Activated T-helper 1 cell treated with anti-CD3 and anti-CD28 coated beads, Interleukin-12 subunit alpha, Interleukin-12 subunit beta, Interleukin-2, Interleukin-4 antibody, amounts not matched to agents 30 ng/mL and 10 ng/mL and 1 ng/mL, durations not matched to agents 14 hours and 24 hours and 36 hours (primary cell): ENCODE data around the gene CATSPERB. TPM values are rescaled to one million over a fixed set of nuclear protein-coding genes. Genes with fewer than 3 reads are reported as not detected.
"Not testable (repeated sequence)": the region's sequence is repeated elsewhere in the genome, so short reads cannot be mapped to it uniquely, and the experiment has no call there.

ENCODE experiments used
- DNase-seq: peaks from one replicate; pipeline ENCODE4 v3.0.0; 2021; ENCODE audit warnings: low spot score
- H3K27ac Mint-ChIP-seq: one replicate; pipeline ENCODE4 v1.8.0; 2021; ENCODE audit warnings: mild to moderate bottlenecking, mixed read lengths
- H3K27me3 Mint-ChIP-seq: one replicate; pipeline ENCODE4 v1.8.0; 2022; ENCODE audit warnings: mild to moderate bottlenecking, moderate library complexity, mixed read lengths; ENCODE audit not compliant: insufficient read depth
- H3K36me3 Mint-ChIP-seq: one replicate; pipeline ENCODE4 v1.8.0; 2021; ENCODE audit warnings: low read depth, mixed read lengths
- H3K4me1 Mint-ChIP-seq: one replicate; pipeline ENCODE4 v1.8.0; 2021; ENCODE audit warnings: low read depth, mixed read lengths
- H3K4me3 Mint-ChIP-seq: one replicate; pipeline ENCODE4 v1.8.0; 2021; ENCODE audit warnings: mild to moderate bottlenecking, moderate library complexity, mixed read lengths
- H3K9me3 Mint-ChIP-seq: one replicate; pipeline ENCODE4 v1.8.0; 2021; ENCODE audit warnings: mixed read lengths
- intact Hi-C: fragments of 100-400 bp; cut with micrococcal nuclease; formaldehyde crosslinking; loops from one replicate; pipeline ENCODE4 v1.15.1; 2024
- total RNA-seq: library from RNA; stranded (reverse); gene quantifications from 2 replicates; pipeline ENCODE4 v1.2.3, GENCODE V29; 2022

Gene CATSPERB
- total RNA-seq, 1 donor from 2014 or later, result 1.5 TPM

DNA sequence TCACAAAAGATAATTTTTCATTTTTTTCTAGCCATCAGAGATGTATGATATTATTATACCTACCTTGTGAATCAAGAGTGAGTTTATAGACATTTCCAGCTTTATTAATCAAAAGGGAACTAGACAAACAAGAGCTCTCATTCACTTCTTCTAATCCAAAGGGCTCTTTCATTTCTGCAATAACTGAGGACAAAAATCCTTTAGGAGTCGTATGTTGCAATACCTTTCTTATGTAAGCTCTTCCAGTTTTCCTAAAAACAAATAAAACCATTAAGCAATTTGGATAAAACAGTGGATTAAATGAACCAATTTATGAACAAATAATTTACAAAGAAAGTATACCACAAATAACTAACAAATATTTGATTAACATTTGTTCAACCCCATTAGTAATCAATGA is 107.1 kb downstream of the CATSPERB start:
- intact Hi-C loops, result no loop called here
- Mint-ChIP-seq H3K4me3 (no peak overlapping the region), H3K36me3 (peaks cover 2% of the 10 kb centered on the region), H3K27me3 (peaks cover 5% of the 10 kb centered on the region), H3K4me1 (no peaks in the 10 kb centered on the region), H3K9me3 (no peaks in the 10 kb centered on the region), H3K27ac (no peak overlapping the region)
- DNase-seq, result no peak

DNA sequence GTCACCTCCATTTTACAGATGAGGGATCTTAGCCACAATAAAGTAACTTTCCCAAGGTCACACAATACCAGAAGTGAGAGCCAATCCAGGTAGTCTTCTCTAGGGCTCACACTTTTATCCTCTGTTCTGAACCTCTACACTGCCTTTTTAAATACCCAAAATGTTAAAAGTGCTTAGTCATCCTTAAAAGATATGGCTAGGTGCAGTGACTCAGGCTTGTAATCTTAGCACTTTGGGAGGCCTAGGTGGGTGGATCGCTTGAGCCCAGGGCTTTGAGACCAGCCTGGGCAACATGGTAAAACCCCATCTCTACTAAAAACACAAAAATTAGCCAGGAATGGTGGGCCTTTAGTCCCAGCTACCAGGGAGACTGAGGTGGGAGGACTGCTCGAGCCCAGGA is 117.7 kb downstream of the CATSPERB start:
- no peak overlapping the region for H3K27ac Mint-ChIP-seq
- DNase-seq, result no peak
- no peak overlapping the region for H3K4me3 Mint-ChIP-seq
- H3K4me1 Mint-ChIP-seq, result no peaks in the 10 kb centered on the region
- intact Hi-C loops, result no loop called here
- no peaks in the 10 kb centered on the region for H3K36me3 Mint-ChIP-seq
- H3K27me3 Mint-ChIP-seq, result no peaks in the 10 kb centered on the region
- H3K9me3 Mint-ChIP-seq, result no peaks in the 10 kb centered on the region

DNA sequence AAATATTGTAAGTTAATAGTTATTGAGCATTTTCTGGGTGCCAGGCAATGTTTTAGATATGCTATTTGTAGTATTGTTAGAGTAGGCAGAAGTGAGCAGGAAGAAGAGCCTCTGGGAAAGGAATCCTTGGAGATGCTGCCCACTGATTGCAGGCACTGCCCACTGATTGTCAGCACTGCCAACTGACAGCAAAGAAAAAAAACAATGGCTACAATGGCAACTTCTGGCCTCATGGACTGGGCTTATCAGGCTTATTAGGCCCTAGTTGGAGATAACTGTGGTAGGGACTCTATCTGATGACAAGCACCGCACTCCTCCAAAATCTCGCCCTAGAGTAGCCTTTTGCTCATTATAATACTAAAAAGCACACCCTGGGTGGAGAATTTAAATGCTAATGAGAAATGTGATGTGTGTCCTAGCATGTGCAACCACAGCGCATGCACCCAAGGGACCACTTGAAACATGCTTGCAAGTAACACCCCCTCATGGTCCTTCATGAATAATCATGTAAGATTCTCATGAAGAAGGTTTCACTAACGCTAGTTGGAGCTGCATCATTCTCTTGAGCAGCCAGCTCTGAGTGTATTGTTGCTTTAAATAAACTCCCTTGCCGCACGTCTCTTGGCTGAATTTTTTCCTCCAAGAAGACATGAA is 118.3 kb downstream of the CATSPERB start:
- Mint-ChIP-seq H3K27me3 (no peaks in the 10 kb centered on the region), H3K9me3 (no peaks in the 10 kb centered on the region), H3K36me3 (no peaks in the 10 kb centered on the region), H3K27ac (no peak overlapping the region), H3K4me3 (no peak overlapping the region), H3K4me1 (no peaks in the 10 kb centered on the region)
- intact Hi-C loops, result no loop called here
- no peak for DNase-seq

DNA sequence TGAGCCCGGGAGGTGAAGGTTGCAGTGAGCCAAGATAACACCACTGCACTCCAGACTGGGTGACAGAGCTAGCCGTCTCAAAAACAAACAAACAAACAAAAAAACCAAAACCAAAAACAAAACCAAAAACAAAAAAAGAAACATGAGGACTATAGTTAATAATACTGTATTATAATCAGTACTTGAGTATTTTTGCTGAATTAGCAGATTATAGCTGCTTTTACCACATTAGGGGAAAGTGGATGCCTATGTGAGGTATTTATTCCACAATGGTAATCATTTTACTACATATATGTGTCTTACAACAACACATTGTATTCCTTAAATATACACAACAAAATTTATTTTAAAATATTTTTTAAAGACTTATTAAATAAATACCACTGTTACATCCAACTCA is 120.4 kb downstream of the CATSPERB start:
- Mint-ChIP-seq H3K4me3 (no peak overlapping the region), H3K4me1 (no peaks in the 10 kb centered on the region), H3K9me3 (no peaks in the 10 kb centered on the region), H3K27me3 (no peaks in the 10 kb centered on the region), H3K27ac (no peak overlapping the region), H3K36me3 (no peaks in the 10 kb centered on the region)
- no peak for DNase-seq
- intact Hi-C loops, result no loop called here

DNA sequence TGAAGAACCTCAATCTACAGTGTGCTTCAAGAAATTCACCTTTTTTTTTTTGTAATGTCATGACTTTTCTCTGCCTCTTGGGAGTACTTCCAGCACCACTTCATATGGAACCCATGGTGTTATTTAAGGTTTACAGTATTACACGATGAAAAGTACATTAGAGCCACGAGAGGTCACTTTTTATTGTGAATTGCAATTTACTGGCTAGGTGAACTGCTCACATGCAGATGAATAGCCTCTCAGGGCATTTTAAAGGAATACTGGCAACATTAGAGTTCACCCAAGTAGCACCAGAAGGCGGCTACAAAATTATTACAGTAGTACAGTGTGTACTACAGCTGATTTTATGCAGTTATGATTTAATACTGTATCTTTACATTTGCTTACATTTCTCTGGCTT is 122.7 kb downstream of the CATSPERB start:
- Mint-ChIP-seq H3K9me3 (no peaks in the 10 kb centered on the region), H3K36me3 (no peaks in the 10 kb centered on the region), H3K27me3 (no peaks in the 10 kb centered on the region), H3K27ac (no peak overlapping the region), H3K4me1 (no peaks in the 10 kb centered on the region), H3K4me3 (no peak overlapping the region)
- intact Hi-C loops, result no loop called here
- DNase-seq, result no peak

DNA sequence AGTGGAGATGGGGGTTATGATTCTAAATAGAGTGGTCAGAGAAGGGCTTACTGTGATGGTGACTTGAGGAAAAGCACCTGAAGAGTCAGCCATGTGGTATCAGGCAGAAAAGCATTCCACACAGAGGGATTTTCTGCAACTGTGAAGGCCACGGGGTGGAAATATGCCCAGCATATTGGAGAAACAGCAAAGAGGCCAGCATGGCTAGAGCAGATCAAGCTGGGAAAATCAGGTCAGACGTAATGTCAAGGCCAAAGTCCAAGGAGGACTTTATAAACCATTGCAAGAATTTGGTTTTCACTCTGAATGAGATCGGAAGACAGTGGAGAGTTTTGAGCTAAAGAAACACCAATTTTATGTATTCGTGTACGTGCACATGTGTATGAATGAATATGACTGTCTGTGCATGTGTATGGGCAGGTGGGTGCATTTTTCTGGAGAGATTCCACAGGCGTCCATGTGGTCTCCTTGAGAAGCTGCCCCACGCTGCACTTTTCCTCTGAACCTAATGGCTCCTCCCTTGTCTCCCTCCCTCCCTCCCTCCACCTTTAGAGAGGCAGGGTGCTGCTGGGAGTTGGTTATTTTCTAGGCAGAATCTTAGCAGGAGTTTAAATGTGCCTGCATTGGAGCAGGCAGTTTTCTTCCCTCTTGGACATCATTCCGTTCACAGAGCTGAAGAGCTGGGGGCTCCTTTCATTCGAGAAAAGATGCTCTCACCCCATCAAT is 124.4 kb downstream of the CATSPERB start:
- Mint-ChIP-seq H3K4me1 (no peaks in the 10 kb centered on the region), H3K36me3 (no peaks in the 10 kb centered on the region), H3K27me3 (peaks cover 2% of the 10 kb centered on the region)

DNA sequence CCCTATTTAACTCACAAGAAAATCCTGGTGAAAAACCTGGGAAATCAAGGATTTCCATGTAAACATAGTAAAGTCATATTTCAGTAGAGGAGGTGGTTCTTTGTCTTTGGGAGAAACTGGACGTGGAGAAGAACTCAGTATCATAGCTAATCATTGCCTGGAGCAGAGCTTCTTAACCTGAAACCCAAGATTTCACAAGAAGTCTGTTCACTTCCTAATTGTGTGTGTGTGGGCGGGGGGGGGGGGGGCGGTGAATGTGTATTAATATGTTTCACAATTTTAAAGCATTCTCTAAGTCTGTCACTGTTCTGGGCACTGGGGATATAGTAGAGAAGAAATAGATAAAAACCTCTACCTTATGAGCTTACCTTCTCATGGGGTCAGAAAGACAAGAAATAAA is 125.0 kb downstream of the CATSPERB start:
- Mint-ChIP-seq H3K27me3 (peaks cover 2% of the 10 kb centered on the region), H3K4me1 (no peaks in the 10 kb centered on the region), H3K27ac (no peak overlapping the region), H3K36me3 (no peaks in the 10 kb centered on the region), H3K9me3 (no peaks in the 10 kb centered on the region), H3K4me3 (no peak overlapping the region)
- DNase-seq, result no peak
- intact Hi-C loops, result no loop called here

More for the DNA sequence above, 124.4 kb downstream of the CATSPERB start:
- DNase-seq, result no peak
- Mint-ChIP-seq H3K9me3 (no peaks in the 10 kb centered on the region), H3K27ac (no peak overlapping the region), H3K4me3 (no peak overlapping the region)
- intact Hi-C loops, result no loop called here

DNA sequence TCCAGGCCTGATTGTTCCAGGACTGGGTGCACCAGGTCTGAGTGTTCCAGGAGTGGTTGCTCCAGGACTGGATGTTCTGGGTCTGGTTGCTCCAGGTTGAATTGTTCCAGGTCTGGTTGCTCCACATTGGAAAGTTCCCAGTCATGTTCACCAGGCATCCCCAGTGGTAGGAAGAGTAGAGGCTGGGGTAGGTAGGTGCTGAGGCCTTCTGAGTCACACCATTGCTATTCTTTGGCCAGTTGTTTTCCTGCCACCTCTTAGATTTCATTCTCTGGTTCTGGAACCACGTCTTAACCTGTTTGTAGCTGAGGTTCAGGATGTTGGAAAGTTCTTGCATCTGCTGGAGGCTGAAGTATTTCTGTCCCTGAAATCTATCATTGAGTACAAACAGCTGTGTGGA is 127.3 kb downstream of the CATSPERB start:
- H3K4me3 Mint-ChIP-seq, H3K9me3 Mint-ChIP-seq, intact Hi-C loops, H3K36me3 Mint-ChIP-seq, DNase-seq, H3K4me1 Mint-ChIP-seq, H3K27ac Mint-ChIP-seq, H3K27me3 Mint-ChIP-seq: not testable (repeated sequence)

DNA sequence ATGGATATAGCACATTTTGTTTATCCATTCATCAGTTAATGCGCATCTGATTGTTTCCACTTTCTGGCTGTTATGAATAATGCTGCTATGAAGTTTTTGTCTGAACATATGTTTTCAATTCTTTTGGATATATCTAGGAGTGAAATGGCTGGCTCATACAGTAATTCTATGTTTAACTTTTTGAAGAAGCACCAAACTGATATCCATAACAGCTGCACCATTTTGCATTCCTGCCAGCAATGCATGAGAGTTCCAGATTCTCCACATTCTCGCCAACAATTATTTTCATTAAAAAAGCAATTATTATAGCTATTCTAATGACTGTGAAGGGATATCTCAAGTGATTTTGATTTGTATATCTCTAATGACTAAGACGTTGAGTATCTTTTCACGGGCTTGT is 131.9 kb downstream of the CATSPERB start:
- DNase-seq, result no peak
- intact Hi-C loops, result no loop called here
- H3K27me3 Mint-ChIP-seq, result peaks cover 2% of the 10 kb centered on the region
- H3K36me3 Mint-ChIP-seq, result no peaks in the 10 kb centered on the region
- H3K4me1 Mint-ChIP-seq, result no peaks in the 10 kb centered on the region
- H3K9me3 Mint-ChIP-seq, result peaks cover 8% of the 10 kb centered on the region
- H3K4me3 Mint-ChIP-seq, result no peak overlapping the region
- H3K27ac Mint-ChIP-seq, result no peak overlapping the region

DNA sequence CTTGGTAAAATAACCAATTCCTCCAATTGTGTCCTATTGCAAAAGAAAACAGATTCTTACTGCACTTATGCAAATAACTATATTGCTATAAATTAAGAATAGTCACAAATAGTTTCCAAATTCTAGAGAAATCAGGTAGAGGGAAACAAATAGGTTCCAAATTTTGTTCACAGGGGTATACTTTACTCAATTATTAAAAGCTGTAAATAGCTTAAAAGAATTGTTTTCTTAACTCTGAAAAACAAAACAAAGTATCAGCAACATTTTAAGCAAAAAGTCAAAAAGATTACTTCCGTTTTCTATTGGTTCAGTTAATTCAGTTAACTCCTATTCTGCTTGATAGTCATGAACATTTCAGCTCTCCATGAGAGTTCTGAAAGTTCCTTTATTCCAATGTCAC is 136.2 kb downstream of the CATSPERB start:
- intact Hi-C loops, result no loop called here
- Mint-ChIP-seq H3K4me3 (no peak overlapping the region), H3K4me1 (no peaks in the 10 kb centered on the region), H3K9me3 (peaks cover 21% of the 10 kb centered on the region), H3K27me3 (no peaks in the 10 kb centered on the region), H3K27ac (no peak overlapping the region), H3K36me3 (no peaks in the 10 kb centered on the region)
- no peak for DNase-seq

DNA sequence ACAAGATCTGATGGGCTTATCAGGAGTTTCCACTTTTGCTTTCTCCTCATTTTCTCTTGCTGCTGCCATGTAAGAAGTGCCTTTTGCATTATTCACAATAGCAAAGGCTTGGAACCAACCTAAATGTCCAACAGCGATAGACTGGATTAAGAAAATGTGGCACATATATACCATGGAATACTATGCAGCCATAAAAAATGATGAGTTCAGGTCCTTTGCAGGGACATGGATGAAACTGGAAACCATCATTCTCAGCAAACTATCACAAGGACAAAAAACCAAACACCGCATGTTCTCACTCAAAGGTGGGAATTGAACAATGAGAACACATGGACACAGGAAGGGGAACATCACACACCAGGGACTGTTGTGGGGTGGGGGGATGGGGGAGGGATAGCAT is 137.9 kb downstream of the CATSPERB start:
- H3K4me3 Mint-ChIP-seq, H3K36me3 Mint-ChIP-seq: not testable (repeated sequence)

DNA sequence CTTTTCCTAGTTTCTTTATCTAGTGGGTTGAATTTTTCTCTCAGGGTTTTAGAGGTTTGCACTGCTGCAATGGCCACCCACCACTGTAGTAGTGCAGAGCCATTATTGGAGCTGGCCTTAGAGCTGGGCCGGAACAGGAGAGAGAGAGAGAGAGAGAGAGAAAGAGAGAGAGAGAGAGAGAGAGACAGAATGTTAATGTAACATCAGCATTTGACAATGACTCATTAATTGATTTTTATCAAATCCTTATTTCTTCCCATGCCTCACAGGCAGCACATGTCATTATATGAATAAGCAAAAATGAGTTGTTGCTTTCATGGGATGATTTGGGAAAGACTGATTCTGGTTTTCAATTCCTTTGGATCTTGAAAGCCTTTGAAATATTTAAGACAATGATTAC is 145.5 kb downstream of the CATSPERB start:
- Mint-ChIP-seq H3K9me3 (peaks cover 15% of the 10 kb centered on the region), H3K4me3 (no peak overlapping the region), H3K36me3 (peaks cover 8% of the 10 kb centered on the region), H3K27me3 (peaks cover 2% of the 10 kb centered on the region), H3K4me1 (no peaks in the 10 kb centered on the region), H3K27ac (no peak overlapping the region)
- DNase-seq, result no peak
- intact Hi-C loops, result no loop called here

More for the DNA sequence above, 137.9 kb downstream of the CATSPERB start:
- H3K9me3 Mint-ChIP-seq, result peaks cover 21% of the 10 kb centered on the region
- DNase-seq, H3K27ac Mint-ChIP-seq, H3K4me1 Mint-ChIP-seq, H3K27me3 Mint-ChIP-seq, intact Hi-C loops: not testable (repeated sequence)

DNA sequence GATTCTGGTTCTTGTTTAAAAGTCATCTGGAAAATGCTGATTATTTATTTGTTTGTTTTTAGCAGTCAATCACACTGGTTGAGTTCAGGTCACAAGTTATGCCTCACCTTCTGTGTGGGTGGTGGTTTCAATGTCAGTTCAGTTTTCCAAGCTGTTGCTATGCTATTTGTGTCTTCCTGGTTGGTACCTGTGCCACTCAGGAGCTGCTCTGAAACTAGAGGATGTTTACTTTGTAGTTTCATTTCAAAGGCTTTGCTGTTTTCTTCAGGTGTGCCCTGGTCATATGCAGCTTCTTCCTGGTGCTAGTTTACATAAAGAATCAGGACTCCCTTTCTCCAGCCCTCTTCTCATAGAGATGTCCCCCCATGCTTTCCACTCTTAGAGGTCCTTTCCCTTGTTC is 146.0 kb downstream of the CATSPERB start:
- Mint-ChIP-seq H3K9me3 (peaks cover 15% of the 10 kb centered on the region), H3K36me3 (peaks cover 8% of the 10 kb centered on the region)

More for the DNA sequence above, 146.0 kb downstream of the CATSPERB start:
- no peak overlapping the region for H3K27ac Mint-ChIP-seq
- H3K4me3 Mint-ChIP-seq, result no peak overlapping the region
- peaks cover 2% of the 10 kb centered on the region for H3K27me3 Mint-ChIP-seq
- no peak for DNase-seq
- intact Hi-C loops, result no loop called here
- no peaks in the 10 kb centered on the region for H3K4me1 Mint-ChIP-seq
